Activated CD4-positive, alpha-beta T cell treated with anti-CD3 and anti-CD28 coated beads for 24 hours (primary cell): ENCODE measurements around the gene ALS2CL.

Source experiments
- DNase-seq, 2 donors: peaks; one replicate each; pipeline ENCODE4 v3.0.0-alpha.2; 2020; ENCODE audit warnings: low read depth in 2 of 2

Gene ALS2CL

DNA sequence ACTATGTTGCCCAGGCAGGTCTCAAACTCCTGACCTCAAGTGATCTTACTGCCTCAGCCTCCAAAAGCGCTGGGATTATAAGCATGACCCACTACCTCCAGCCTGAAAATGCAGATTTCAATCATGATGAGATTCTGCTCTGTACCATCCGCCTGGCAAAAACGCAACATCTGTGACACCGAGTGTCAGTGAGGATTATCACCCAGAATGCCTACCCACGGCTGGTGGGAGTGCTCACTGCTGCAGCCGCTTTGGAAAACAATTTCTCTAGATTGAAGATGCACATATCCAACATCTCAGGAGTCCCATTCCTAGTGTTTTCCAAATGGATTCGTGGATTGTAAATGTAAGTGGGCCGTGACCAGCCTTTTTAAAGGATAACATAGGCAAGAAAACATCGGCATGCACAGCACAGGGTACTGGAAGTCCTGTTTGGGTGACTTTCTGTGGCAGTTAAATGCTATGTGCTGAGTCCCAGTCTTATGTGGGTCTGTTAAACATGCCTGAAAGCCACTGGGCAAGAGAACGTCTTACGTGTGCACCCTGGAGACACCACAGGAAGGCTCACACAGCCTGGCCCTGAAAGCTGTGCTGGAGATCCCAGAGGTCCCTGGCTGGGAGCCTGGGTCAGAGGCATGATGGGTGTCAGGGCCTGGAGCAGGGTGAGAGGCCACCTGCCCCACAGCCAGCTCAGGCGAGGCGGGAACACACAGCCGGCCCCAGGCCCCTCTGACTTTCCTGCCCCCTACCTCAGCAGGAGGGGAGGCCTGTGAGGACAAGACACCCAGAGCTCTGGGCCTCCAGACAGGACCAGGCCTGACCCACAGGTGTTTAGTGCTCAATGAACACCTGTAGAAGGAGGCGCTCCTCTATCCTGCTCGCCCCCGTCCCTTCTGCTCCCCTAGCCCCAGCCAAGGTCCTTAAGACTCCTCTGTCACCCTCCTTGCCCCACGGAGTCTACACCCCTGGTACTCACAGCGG lies 23.3 kb upstream of the ALS2CL start:
- no peak for DNase-seq

- DNase-seq, result no peak
Measured at GRCh38 chr3:46715507-46716175, 22.2 kb upstream of the ALS2CL start.

DNA sequence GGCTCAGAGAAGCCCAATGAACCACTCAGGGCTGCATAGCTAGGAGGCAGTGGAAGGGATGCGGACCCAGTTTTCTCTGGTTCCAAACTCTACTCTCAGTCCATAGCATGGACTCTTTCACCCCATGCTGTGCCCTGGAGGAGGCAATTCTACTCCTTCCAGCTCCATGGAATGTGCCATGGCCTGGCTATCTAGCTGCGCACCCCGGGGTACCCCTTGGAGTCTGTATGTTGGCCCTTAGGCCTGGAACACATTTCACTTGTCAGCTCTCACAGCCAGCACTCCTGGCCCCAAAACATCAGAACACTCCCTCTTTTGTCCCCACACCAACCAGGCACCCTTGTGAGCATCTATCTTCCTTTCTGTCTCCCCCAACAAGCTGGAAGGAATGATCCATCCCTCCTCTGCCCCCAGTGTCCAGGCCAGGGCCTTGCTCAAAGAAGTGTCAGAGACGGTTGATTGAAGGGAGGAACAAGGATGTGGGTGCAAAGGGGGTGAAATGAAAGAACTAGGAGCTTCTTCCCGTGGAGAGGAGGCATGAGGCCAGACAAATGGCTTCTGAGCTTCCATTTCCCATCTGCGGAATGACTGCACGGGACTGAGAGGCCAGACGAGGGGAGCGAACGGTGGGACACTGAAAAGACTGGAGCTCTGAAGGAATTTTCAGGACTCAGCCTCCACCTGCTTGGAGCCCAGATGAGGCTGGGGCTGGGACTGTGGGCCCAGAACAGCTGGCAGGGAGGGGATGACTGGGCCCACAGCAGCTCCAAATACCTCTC lies 21.4 kb upstream of the ALS2CL start:
- DNase-seq, result no peak

GRCh38 chr3:46713898-46714552 lies 20.5 kb upstream of the ALS2CL start:
- no peak for DNase-seq

GRCh38 chr3:46713050-46713897 lies 19.8 kb upstream of the ALS2CL start:
- DNase-seq, result no peak

DNA sequence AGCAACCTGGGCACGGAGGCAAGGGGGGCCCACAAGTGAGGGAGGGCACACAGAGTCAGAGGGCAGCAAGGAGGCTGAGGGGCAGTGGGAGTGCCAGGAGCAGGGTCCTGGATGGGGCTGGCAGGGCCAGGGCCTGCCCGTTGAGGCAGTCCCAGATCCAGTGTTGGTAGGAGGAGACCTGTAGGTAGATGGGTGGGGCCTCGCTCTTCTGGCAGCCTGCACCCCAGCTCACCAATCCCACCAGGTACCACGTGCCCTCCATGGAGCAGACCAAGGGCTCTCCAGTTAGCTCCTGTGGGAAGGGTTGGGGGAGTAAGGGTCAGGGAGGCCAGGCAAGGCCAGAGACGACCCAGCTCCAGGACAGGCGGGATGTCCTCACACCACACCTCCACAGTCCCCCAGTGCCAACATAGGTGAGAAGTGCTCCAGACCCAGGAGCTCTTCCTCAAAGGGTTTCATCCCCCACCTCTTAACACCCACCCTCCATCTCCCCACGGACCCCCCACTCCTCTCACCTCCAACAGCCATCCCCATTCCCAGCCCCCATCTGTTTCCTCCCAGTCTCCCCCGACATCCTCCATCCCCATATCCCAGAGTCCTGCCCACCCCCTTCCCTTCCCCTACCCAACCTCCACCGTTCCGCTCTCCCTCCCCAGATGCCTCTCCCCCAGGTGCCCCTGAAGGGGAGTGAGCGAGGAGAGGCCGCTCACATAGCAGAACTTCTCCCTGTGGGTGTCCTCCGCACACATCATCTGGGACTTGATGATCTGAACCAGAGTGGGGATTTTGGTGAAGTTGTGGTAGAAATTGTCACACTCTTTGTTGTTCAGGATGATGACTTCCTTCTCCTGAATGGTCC lies 18.9 kb upstream of the ALS2CL start:
- no peak for DNase-seq

DNA sequence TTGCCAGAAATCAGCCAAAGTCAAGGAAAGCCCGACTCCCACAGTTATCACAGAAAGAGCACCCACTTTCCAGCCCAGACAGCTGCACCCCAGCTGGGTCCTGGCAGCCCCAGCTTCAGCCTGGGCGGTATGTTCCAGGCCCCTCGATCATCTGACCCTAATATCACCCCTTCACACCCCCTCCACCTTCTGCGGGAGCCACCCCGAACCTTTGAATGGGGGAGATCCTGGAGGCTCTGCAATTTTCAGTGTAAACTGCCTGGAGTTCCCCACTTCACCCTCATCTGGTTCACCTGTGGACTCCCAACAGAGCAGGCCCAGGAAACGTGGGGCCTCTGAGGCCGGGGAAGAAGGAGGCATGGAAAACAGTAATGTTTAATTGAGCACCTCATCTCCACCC lies 18.3 kb upstream of the ALS2CL start:
- no peak for DNase-seq

GRCh38 chr3:46711305-46711704 lies 17.8 kb upstream of the ALS2CL start:
- no peak for DNase-seq

GRCh38 chr3:46710671-46711295 lies 17.3 kb upstream of the ALS2CL start:
- DNase-seq, result no peak

- DNase-seq, result no peak
Measured at GRCh38 chr3:46710229-46710628, 16.8 kb upstream of the ALS2CL start.

DNA sequence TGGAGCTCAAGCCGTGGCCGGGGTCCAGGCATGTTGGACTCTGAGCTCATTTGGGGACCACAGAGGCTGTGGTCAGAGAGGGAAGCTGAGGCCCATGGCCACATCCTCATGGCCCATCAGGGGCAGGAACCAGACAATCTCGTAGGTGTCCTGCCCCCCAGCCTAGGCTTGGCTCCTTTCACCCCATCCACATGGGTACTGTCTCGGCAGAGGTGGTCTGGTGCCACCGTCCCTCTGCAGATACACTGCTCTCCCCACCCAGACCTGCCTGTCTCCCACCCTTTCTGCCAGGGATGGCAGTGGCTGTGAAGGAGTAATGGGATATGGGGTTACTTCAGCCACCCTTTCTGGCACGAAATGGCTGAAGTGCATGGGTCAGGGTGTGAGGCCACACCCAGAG lies 16.2 kb upstream of the ALS2CL start:
- no peak for DNase-seq

DNA sequence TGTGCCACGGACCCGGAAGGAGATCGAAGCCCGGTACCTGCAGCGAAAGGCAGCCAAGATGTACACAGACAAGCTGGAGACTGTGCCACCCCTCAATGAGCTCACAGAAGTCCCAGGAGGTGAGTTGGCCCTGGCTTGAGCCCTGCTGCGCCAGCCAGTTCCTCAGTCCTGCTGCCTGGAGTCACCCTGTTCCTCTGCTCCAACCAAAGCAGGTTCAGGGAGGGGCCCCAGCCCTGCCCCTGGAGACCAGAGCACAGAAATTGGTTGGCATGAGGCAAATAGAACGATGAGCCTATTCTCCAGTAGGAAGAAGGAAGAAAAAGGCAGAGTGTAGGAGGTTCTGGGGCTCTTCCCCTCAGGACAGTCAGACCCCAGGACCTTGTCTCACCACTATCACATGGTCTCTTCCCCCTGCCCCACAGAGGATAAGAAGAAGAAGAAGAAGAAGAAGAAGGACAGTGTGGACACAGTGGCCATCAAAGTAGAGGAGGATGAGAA lies 15.7 kb upstream of the ALS2CL start:
- no peak for DNase-seq

DNA sequence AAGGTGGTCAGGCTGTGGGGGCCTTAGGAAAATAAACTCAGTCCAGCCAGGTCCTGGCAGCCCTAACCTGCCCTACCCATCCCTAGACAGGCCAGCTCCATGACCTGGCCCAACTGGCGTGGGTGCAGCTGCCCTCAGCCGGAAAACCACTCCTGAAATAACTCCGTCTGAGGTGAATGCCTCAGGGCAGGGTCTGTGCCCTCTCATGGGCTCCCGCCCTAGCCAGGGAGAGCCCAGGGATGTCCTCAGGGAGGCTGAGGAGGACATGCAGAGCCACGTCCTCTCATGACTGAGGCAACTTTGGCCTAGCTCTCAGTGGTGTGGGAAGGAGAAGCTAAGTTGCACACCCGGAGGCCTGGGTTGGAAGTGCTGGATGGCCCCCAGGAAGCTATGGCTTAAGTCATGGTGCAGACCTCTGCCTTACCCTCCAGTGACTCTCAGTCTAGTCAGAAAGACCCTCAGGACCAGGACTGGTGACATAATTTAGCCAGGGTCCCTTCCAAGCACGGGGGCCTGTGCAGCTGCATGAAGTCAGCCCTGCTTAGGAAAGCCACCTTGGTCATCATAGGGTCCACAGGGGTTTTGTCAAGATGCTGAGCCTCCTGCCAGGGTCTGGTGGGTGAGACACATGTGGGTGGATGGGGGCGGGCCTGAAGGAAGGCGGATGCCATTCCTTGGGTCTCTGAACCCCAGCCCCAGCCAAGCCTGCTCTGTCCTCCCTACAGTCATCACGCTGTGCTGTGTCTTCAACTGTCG lies 15.1 kb upstream of the ALS2CL start:
- DNase-seq, result no peak

DNA sequence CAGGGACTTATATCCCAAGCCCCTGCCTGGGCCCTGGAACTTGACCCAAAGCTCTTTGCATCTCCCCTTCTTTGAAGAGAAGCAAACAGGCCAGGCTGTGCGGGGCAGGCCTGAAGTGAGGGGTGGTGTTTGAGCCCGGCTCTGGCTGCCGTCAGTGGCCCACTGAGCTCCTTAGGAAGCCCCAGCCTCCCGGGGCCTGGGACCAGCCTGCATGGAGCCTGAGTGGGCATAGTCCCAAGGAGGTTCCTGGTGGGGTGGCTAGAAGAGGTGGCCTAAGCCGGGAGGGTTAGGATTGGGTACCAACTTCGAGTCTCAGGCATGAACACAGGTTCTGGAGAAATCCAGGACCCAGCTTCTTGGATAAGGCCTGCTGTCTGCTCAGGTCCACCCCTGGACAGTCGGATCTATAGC lies 14.1 kb upstream of the ALS2CL start:
- no peak for DNase-seq

DNA sequence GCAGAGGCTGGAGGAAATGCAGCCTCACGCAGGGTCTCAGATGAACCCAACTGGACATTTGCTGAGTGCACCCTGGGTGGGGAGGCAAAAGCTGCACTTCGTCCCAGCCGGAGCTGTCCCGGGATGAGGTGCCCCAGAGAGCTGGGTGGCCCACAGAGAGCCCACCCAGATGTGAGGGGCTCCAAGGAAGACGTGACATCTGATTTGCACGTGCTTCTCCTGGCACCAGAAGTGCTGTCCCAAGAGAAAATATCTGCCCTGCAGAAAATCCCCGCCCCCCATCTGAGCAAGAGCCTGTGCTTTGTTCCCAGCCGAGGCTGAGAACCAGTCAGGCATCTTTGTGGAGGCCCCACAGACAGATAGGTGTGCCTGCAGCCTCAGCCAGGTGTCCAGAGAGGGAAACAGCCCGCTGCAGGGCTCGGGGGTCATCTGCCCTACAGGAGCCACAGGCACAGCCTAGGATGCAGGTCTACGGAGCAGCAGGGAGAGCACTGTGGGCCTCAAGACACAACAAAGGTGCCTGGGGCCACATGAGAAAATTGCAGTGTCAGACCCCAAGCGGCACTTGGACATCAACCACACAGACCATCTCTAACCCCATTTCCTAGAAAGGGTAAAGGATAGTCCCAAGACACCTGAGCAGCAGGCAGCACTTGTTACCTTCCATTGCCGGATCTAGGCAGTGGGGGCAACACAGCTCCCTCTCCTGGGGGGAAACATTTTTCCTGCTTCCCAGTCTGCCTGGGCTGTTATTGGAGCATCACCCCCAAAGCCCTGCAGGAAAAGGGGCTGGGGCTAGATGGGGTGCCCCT lies 13.5 kb upstream of the ALS2CL start:
- DNase-seq, result no peak

GRCh38 chr3:46705751-46706552 lies 12.5 kb upstream of the ALS2CL start:
- DNase-seq, result no peak
